ENCODE measurements around the gene SLC30A10. TPM values are rescaled to one million over a fixed set of nuclear protein-coding genes. Genes with fewer than 3 reads are reported as not detected.

Gene SLC30A10
- polyA plus RNA-seq (2012; ENCODE audit: low read depth, missing spikeins), result not detected

- TF ChIP-seq TAF1 (IDR thresholded peaks at IDR 0.05; ENCODE audit: low read depth, low read length) (no peak), POLR2AphosphoS5 (IDR thresholded peaks at IDR 0.05; ENCODE audit: low read depth, low read length) (no peak), PAX5 (IDR thresholded peaks at IDR 0.05; ENCODE audit: insufficient read depth, low read length, severe bottlenecking) (no peak), POLR2A (IDR thresholded peaks at IDR 0.05; ENCODE audit: low read depth, low read length) (no peak), SPI1 (IDR thresholded peaks at IDR 0.05; ENCODE audit: low read depth, low read length) (no peak), POU2F2 (IDR thresholded peaks at IDR 0.05; ENCODE audit: low read depth, low read length) (no peak)
- FAIRE-seq, result peak; percentile 5
- DNase-seq (ENCODE audit: insufficient read length, low spot score), result peak; percentile 50
Measured at GRCh38 chr1:219927956-219928790, at the start of gene SLC30A10. SLC30A10 (minus strand) TSS chr1:219928557; CDS start chr1:219928440, 117 bp downstream.

- no peak for TF ChIP-seq TAF1 (IDR thresholded peaks at IDR 0.05; ENCODE audit: low read depth, low read length)
- no peak for TF ChIP-seq POU2F2 (IDR thresholded peaks at IDR 0.05; ENCODE audit: low read depth, low read length)
- no peak for TF ChIP-seq POLR2AphosphoS5 (IDR thresholded peaks at IDR 0.05; ENCODE audit: low read depth, low read length)
- no peak for TF ChIP-seq POLR2A (IDR thresholded peaks at IDR 0.05; ENCODE audit: low read depth, low read length)
- no peak for TF ChIP-seq PAX5 (IDR thresholded peaks at IDR 0.05; ENCODE audit: insufficient read depth, low read length, severe bottlenecking)
- TF ChIP-seq SPI1 (IDR thresholded peaks at IDR 0.05; ENCODE audit: low read depth, low read length), result no peak
- DNase-seq (ENCODE audit: insufficient read length, low spot score), result no peak
- no peak for FAIRE-seq
Measured at GRCh38 chr1:219973213-219973612, 44.9 kb upstream of the SLC30A10 start.

- no peak for DNase-seq (ENCODE audit: insufficient read length, low spot score)
- no peak for FAIRE-seq
- TF ChIP-seq POLR2A (IDR thresholded peaks at IDR 0.05; ENCODE audit: low read depth, low read length), result no peak
- TF ChIP-seq TAF1 (IDR thresholded peaks at IDR 0.05; ENCODE audit: low read depth, low read length), result no peak
- TF ChIP-seq SPI1 (IDR thresholded peaks at IDR 0.05; ENCODE audit: low read depth, low read length), result no peak
- no peak for TF ChIP-seq PAX5 (IDR thresholded peaks at IDR 0.05; ENCODE audit: insufficient read depth, low read length, severe bottlenecking)
- TF ChIP-seq POLR2AphosphoS5 (IDR thresholded peaks at IDR 0.05; ENCODE audit: low read depth, low read length), result no peak
- no peak for TF ChIP-seq POU2F2 (IDR thresholded peaks at IDR 0.05; ENCODE audit: low read depth, low read length)
Measured at GRCh38 chr1:219967361-219967760, 39.0 kb upstream of the SLC30A10 start.

- TF ChIP-seq TAF1 (IDR thresholded peaks at IDR 0.05; ENCODE audit: low read depth, low read length) (no peak), SPI1 (IDR thresholded peaks at IDR 0.05; ENCODE audit: low read depth, low read length) (no peak), PAX5 (IDR thresholded peaks at IDR 0.05; ENCODE audit: insufficient read depth, low read length, severe bottlenecking) (no peak), POLR2AphosphoS5 (IDR thresholded peaks at IDR 0.05; ENCODE audit: low read depth, low read length) (no peak), POLR2A (IDR thresholded peaks at IDR 0.05; ENCODE audit: low read depth, low read length) (no peak), POU2F2 (IDR thresholded peaks at IDR 0.05; ENCODE audit: low read depth, low read length) (no peak)
Measured at GRCh38 chr1:219966071-219966349, 37.7 kb upstream of the SLC30A10 start.

GRCh38 chr1:219965285-219966070 is 37.1 kb upstream of the SLC30A10 start:
- DNase-seq (ENCODE audit: insufficient read length, low spot score) (no peak), FAIRE-seq (no peak)
- TF ChIP-seq TAF1 (IDR thresholded peaks at IDR 0.05; ENCODE audit: low read depth, low read length) (no peak), POLR2A (IDR thresholded peaks at IDR 0.05; ENCODE audit: low read depth, low read length) (no peak), PAX5 (IDR thresholded peaks at IDR 0.05; ENCODE audit: insufficient read depth, low read length, severe bottlenecking) (no peak), POLR2AphosphoS5 (IDR thresholded peaks at IDR 0.05; ENCODE audit: low read depth, low read length) (no peak), POU2F2 (IDR thresholded peaks at IDR 0.05; ENCODE audit: low read depth, low read length) (no peak), SPI1 (IDR thresholded peaks at IDR 0.05; ENCODE audit: low read depth, low read length) (no peak)

More at GRCh38 chr1:219966071-219966349, 37.7 kb upstream of the SLC30A10 start:
- no peak for FAIRE-seq
- no peak for DNase-seq (ENCODE audit: insufficient read length, low spot score)

- TF ChIP-seq POLR2A (IDR thresholded peaks at IDR 0.05; ENCODE audit: low read depth, low read length) (no peak), PAX5 (IDR thresholded peaks at IDR 0.05; ENCODE audit: insufficient read depth, low read length, severe bottlenecking) (no peak), POLR2AphosphoS5 (IDR thresholded peaks at IDR 0.05; ENCODE audit: low read depth, low read length) (no peak), TAF1 (IDR thresholded peaks at IDR 0.05; ENCODE audit: low read depth, low read length) (no peak), POU2F2 (IDR thresholded peaks at IDR 0.05; ENCODE audit: low read depth, low read length) (no peak)
- FAIRE-seq, result no peak
- no peak for DNase-seq (ENCODE audit: insufficient read length, low spot score)
Measured at GRCh38 chr1:219963432-219963831, 35.1 kb upstream of the SLC30A10 start.

- DNase-seq (ENCODE audit: insufficient read length, low spot score) (no peak), FAIRE-seq (no peak)
- no peak for TF ChIP-seq PAX5 (IDR thresholded peaks at IDR 0.05; ENCODE audit: insufficient read depth, low read length, severe bottlenecking)
Measured at GRCh38 chr1:219961684-219962083, 33.3 kb upstream of the SLC30A10 start.

GRCh38 chr1:219959540-219960203 is 31.3 kb upstream of the SLC30A10 start:
- TF ChIP-seq POU2F2 (IDR thresholded peaks at IDR 0.05; ENCODE audit: low read depth, low read length) (no peak), POLR2AphosphoS5 (IDR thresholded peaks at IDR 0.05; ENCODE audit: low read depth, low read length) (no peak), SPI1 (IDR thresholded peaks at IDR 0.05; ENCODE audit: low read depth, low read length) (no peak), TAF1 (IDR thresholded peaks at IDR 0.05; ENCODE audit: low read depth, low read length) (no peak), PAX5 (IDR thresholded peaks at IDR 0.05; ENCODE audit: insufficient read depth, low read length, severe bottlenecking) (no peak), POLR2A (IDR thresholded peaks at IDR 0.05; ENCODE audit: low read depth, low read length) (no peak)
- DNase-seq (ENCODE audit: insufficient read length, low spot score) (no peak), FAIRE-seq (peak; percentile 20)

GRCh38 chr1:219958875-219959417 is 30.6 kb upstream of the SLC30A10 start:
- FAIRE-seq (no peak), DNase-seq (ENCODE audit: insufficient read length, low spot score) (no peak)
- TF ChIP-seq PAX5 (IDR thresholded peaks at IDR 0.05; ENCODE audit: insufficient read depth, low read length, severe bottlenecking) (no peak), TAF1 (IDR thresholded peaks at IDR 0.05; ENCODE audit: low read depth, low read length) (no peak), SPI1 (IDR thresholded peaks at IDR 0.05; ENCODE audit: low read depth, low read length) (no peak), POU2F2 (IDR thresholded peaks at IDR 0.05; ENCODE audit: low read depth, low read length) (no peak), POLR2A (IDR thresholded peaks at IDR 0.05; ENCODE audit: low read depth, low read length) (no peak), POLR2AphosphoS5 (IDR thresholded peaks at IDR 0.05; ENCODE audit: low read depth, low read length) (no peak)

All from GM12891 (cell line).